Activated naive CD8-positive, alpha-beta T cell (primary cell): ENCODE data around the gene RABGAP1L.
"Not testable (repeated sequence)": the region's sequence is repeated elsewhere in the genome, so short reads cannot be mapped to it uniquely, and the experiment has no call there.

Experiments
- H3K27ac Mint-ChIP-seq: one replicate; pipeline ENCODE4 v1.8.0; 2021; ENCODE audit warnings: mixed read lengths
- H3K27me3 Mint-ChIP-seq: one replicate; pipeline ENCODE4 v1.8.0; 2021; ENCODE audit warnings: mixed read lengths
- H3K36me3 Mint-ChIP-seq: one replicate; pipeline ENCODE4 v1.8.0; 2021; ENCODE audit warnings: mixed read lengths
- H3K4me1 Mint-ChIP-seq: one replicate; pipeline ENCODE4 v1.8.0; 2021; ENCODE audit warnings: low read depth, mixed read lengths
- H3K4me3 Mint-ChIP-seq: one replicate; pipeline ENCODE4 v1.8.0; 2021; ENCODE audit warnings: mild to moderate bottlenecking, mixed read lengths
- H3K9me3 Mint-ChIP-seq: one replicate; pipeline ENCODE4 v1.8.0; 2021; ENCODE audit warnings: low read depth, mixed read lengths

The RABGAP1L gene

GRCh38 chr1:174225499-174226204, 66.3 kb downstream of the RABGAP1L start:
- Mint-ChIP-seq H3K4me3 (no peak overlapping the region), H3K36me3 (peaks cover 43% of the 10 kb centered on the region), H3K27ac (no peak overlapping the region), H3K4me1 (peaks cover 6% of the 10 kb centered on the region), H3K27me3 (no peaks in the 10 kb centered on the region), H3K9me3 (peaks cover 3% of the 10 kb centered on the region)

- H3K27ac Mint-ChIP-seq = no peak overlapping the region
- H3K4me3 Mint-ChIP-seq = no peak overlapping the region
- H3K36me3 Mint-ChIP-seq = peaks cover 35% of the 10 kb centered on the region
- no peaks in the 10 kb centered on the region for H3K27me3 Mint-ChIP-seq
- H3K4me1 Mint-ChIP-seq = peaks cover 8% of the 10 kb centered on the region
- H3K9me3 Mint-ChIP-seq = peaks cover 3% of the 10 kb centered on the region
Measured at GRCh38 chr1:174230399-174230798, 71.1 kb downstream of the RABGAP1L start.

GRCh38 chr1:174232761-174233160, 73.4 kb downstream of the RABGAP1L start:
- Mint-ChIP-seq H3K27me3 (no peaks in the 10 kb centered on the region), H3K4me3 (no peak overlapping the region), H3K27ac (no peak overlapping the region), H3K36me3 (peaks cover 26% of the 10 kb centered on the region), H3K4me1 (peaks cover 2% of the 10 kb centered on the region), H3K9me3 (peaks cover 3% of the 10 kb centered on the region)

GRCh38 chr1:174238845-174239501, 79.7 kb downstream of the RABGAP1L start:
- H3K4me3 Mint-ChIP-seq, H3K4me1 Mint-ChIP-seq, H3K27me3 Mint-ChIP-seq: not testable (repeated sequence)

GRCh38 chr1:174239541-174239940, 80.2 kb downstream of the RABGAP1L start:
- peaks cover 11% of the 10 kb centered on the region for H3K36me3 Mint-ChIP-seq

More at GRCh38 chr1:174238845-174239501, 79.7 kb downstream of the RABGAP1L start:
- not testable (repeated sequence) for H3K9me3 Mint-ChIP-seq, H3K27ac Mint-ChIP-seq, H3K36me3 Mint-ChIP-seq

GRCh38 chr1:174242856-174243255, 83.5 kb downstream of the RABGAP1L start:
- peaks cover 2% of the 10 kb centered on the region for H3K4me1 Mint-ChIP-seq

More at GRCh38 chr1:174239541-174239940, 80.2 kb downstream of the RABGAP1L start:
- Mint-ChIP-seq H3K27ac (no peak overlapping the region), H3K27me3 (no peaks in the 10 kb centered on the region), H3K4me3 (no peak overlapping the region), H3K9me3 (no peaks in the 10 kb centered on the region), H3K4me1 (peaks cover 2% of the 10 kb centered on the region)

GRCh38 chr1:174243451-174244000, 84.2 kb downstream of the RABGAP1L start:
- peaks cover 19% of the 10 kb centered on the region for H3K36me3 Mint-ChIP-seq
- no peaks in the 10 kb centered on the region for H3K27me3 Mint-ChIP-seq
- H3K27ac Mint-ChIP-seq = no peak overlapping the region
- H3K4me3 Mint-ChIP-seq = no peak overlapping the region
- no peaks in the 10 kb centered on the region for H3K9me3 Mint-ChIP-seq
- peaks cover 2% of the 10 kb centered on the region for H3K4me1 Mint-ChIP-seq

More at GRCh38 chr1:174242856-174243255, 83.5 kb downstream of the RABGAP1L start:
- Mint-ChIP-seq H3K36me3 (peaks cover 19% of the 10 kb centered on the region), H3K9me3 (no peaks in the 10 kb centered on the region), H3K4me3 (no peak overlapping the region), H3K27ac (no peak overlapping the region), H3K27me3 (no peaks in the 10 kb centered on the region)

GRCh38 chr1:174244017-174244416, 84.7 kb downstream of the RABGAP1L start:
- Mint-ChIP-seq H3K9me3 (no peaks in the 10 kb centered on the region), H3K27ac (no peak overlapping the region), H3K27me3 (no peaks in the 10 kb centered on the region), H3K36me3 (peaks cover 19% of the 10 kb centered on the region), H3K4me1 (peaks cover 2% of the 10 kb centered on the region), H3K4me3 (no peak overlapping the region)

GRCh38 chr1:174247472-174247871, 88.2 kb downstream of the RABGAP1L start:
- Mint-ChIP-seq H3K4me3 (no peak overlapping the region), H3K9me3 (no peaks in the 10 kb centered on the region), H3K4me1 (no peaks in the 10 kb centered on the region), H3K27me3 (no peaks in the 10 kb centered on the region), H3K36me3 (peaks cover 19% of the 10 kb centered on the region), H3K27ac (no peak overlapping the region)

GRCh38 chr1:174248041-174248440, 88.7 kb downstream of the RABGAP1L start:
- Mint-ChIP-seq H3K9me3 (no peaks in the 10 kb centered on the region), H3K27me3 (no peaks in the 10 kb centered on the region), H3K4me3 (no peak overlapping the region), H3K27ac (no peak overlapping the region), H3K36me3 (peaks cover 17% of the 10 kb centered on the region), H3K4me1 (no peaks in the 10 kb centered on the region)

- H3K9me3 Mint-ChIP-seq, H3K4me1 Mint-ChIP-seq, H3K4me3 Mint-ChIP-seq, H3K27ac Mint-ChIP-seq, H3K27me3 Mint-ChIP-seq: not testable (repeated sequence)
- peaks cover 13% of the 10 kb centered on the region for H3K36me3 Mint-ChIP-seq
Measured at GRCh38 chr1:174256386-174256785, 97.1 kb downstream of the RABGAP1L start.

GRCh38 chr1:174258148-174258550, 98.8 kb downstream of the RABGAP1L start:
- Mint-ChIP-seq H3K9me3 (no peaks in the 10 kb centered on the region), H3K27ac (no peak overlapping the region), H3K4me3 (no peak overlapping the region), H3K4me1 (no peaks in the 10 kb centered on the region), H3K36me3 (peaks cover 10% of the 10 kb centered on the region), H3K27me3 (no peaks in the 10 kb centered on the region)

GRCh38 chr1:174262349-174263241, 103.3 kb downstream of the RABGAP1L start:
- no peak overlapping the region for H3K27ac Mint-ChIP-seq
- no peaks in the 10 kb centered on the region for H3K27me3 Mint-ChIP-seq
- H3K4me3 Mint-ChIP-seq = no peak overlapping the region
- no peaks in the 10 kb centered on the region for H3K9me3 Mint-ChIP-seq
- H3K4me1 Mint-ChIP-seq = no peaks in the 10 kb centered on the region
- no peaks in the 10 kb centered on the region for H3K36me3 Mint-ChIP-seq

- H3K27me3 Mint-ChIP-seq = no peaks in the 10 kb centered on the region
- H3K4me1 Mint-ChIP-seq = no peaks in the 10 kb centered on the region
- H3K27ac Mint-ChIP-seq = no peak overlapping the region
- H3K9me3 Mint-ChIP-seq = no peaks in the 10 kb centered on the region
- H3K4me3 Mint-ChIP-seq = no peak overlapping the region
- H3K36me3 Mint-ChIP-seq = no peaks in the 10 kb centered on the region
Measured at GRCh38 chr1:174265282-174265681, 106.0 kb downstream of the RABGAP1L start.

GRCh38 chr1:174266476-174266875, 107.2 kb downstream of the RABGAP1L start:
- H3K27me3 Mint-ChIP-seq = no peaks in the 10 kb centered on the region
- no peak overlapping the region for H3K27ac Mint-ChIP-seq
- H3K4me1 Mint-ChIP-seq = no peaks in the 10 kb centered on the region
- no peaks in the 10 kb centered on the region for H3K9me3 Mint-ChIP-seq
- H3K36me3 Mint-ChIP-seq = no peaks in the 10 kb centered on the region
- H3K4me3 Mint-ChIP-seq = no peak overlapping the region
